Effector memory CD4-positive, alpha-beta T cell (primary cell): Measurements from ENCODE around the gene ERAP2.

Source experiments
- DNase-seq, 3 donors: peaks; one replicate each; pipeline ENCODE4 v3.0.0-alpha.2; 2020
- H3K27ac ChIP-seq: 2 replicates; pipeline ENCODE4 v1.7.0; 2013; ENCODE audit warnings: mild to moderate bottlenecking, low read length, moderate library complexity; ENCODE audit not compliant: insufficient read depth, poor library complexity, severe bottlenecking
- H3K27me3 ChIP-seq: replicated peaks from 2 replicates; pipeline ENCODE4 v1.7.0; 2013; ENCODE audit warnings: mild to moderate bottlenecking, low read length; ENCODE audit not compliant: insufficient read depth, control insufficient read depth, poor library complexity, severe bottlenecking
- H3K36me3 ChIP-seq: 2 replicates; pipeline ENCODE4 v1.7.0; 2013; ENCODE audit warnings: mild to moderate bottlenecking, low read length, moderate library complexity; ENCODE audit not compliant: control insufficient read depth, insufficient read depth
- H3K4me1 ChIP-seq: 2 replicates; pipeline ENCODE4 v1.7.0; 2013; ENCODE audit warnings: low read length, mild to moderate bottlenecking; ENCODE audit not compliant: control insufficient read depth, insufficient read depth, poor library complexity, severe bottlenecking
- H3K4me3 ChIP-seq: 2 replicates; pipeline ENCODE4 v1.7.0; 2013; ENCODE audit warnings: low read length, low read depth, mild to moderate bottlenecking; ENCODE audit not compliant: insufficient read depth, poor library complexity, severe bottlenecking
- H3K9me3 ChIP-seq: 2 replicates; pipeline ENCODE4 v1.7.0; 2013; ENCODE audit warnings: mild to moderate bottlenecking, low read length, moderate library complexity; ENCODE audit not compliant: control insufficient read depth

Gene ERAP2

GRCh38 chr5:96952974-96953730, 76.9 kb downstream of the ERAP2 start:
- DNase-seq, result no peak
- H3K4me3 ChIP-seq, result no peak overlapping the region
- no peak overlapping the region for H3K27ac ChIP-seq
- H3K4me1 ChIP-seq, result peaks cover 15% of the 10 kb centered on the region
- H3K27me3 ChIP-seq, result no peaks in the 10 kb centered on the region
- H3K9me3 ChIP-seq, result no peaks in the 10 kb centered on the region
- peaks cover 7% of the 10 kb centered on the region for H3K36me3 ChIP-seq

GRCh38 chr5:96957254-96958049, 81.2 kb downstream of the ERAP2 start:
- Histone ChIP-seq H3K27ac (peak overlapping the region; percentile 58), H3K9me3 (no peaks in the 10 kb centered on the region)
- DNase-seq, result no peak

DNA sequence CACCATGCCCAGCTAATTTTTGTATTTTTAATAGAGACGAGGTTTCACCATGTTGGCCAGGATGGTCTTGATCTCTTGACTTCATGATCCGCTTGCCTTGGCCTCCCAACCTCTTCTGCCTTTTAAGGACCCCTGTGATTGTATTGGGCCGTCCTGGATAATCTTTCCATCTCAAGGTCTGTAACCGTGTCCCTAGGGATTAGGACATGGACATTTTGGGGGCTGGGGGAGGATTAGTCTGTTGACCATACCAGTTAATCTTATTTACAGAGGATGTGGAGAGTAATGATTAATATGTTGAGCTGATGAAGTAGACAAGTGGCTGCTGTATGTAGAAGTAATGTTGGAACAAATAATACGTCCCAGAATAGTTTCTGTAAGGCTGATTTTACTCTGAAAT, 82.7 kb downstream of the ERAP2 start:
- H3K4me1 ChIP-seq, result peaks cover 34% of the 10 kb centered on the region

More at GRCh38 chr5:96957254-96958049, 81.2 kb downstream of the ERAP2 start:
- Histone ChIP-seq H3K4me1 (peaks cover 35% of the 10 kb centered on the region), H3K27me3 (no peaks in the 10 kb centered on the region), H3K4me3 (peak overlapping the region; percentile 43), H3K36me3 (no peaks in the 10 kb centered on the region)

GRCh38 chr5:96961053-96961452, 84.8 kb downstream of the ERAP2 start:
- peak overlapping the region; percentile 49 for H3K27ac ChIP-seq
- no peak for DNase-seq
- H3K27me3 ChIP-seq, result no peaks in the 10 kb centered on the region
- no peaks in the 10 kb centered on the region for H3K36me3 ChIP-seq
- no peaks in the 10 kb centered on the region for H3K9me3 ChIP-seq
- peaks cover 37% of the 10 kb centered on the region for H3K4me1 ChIP-seq
- peak overlapping the region; percentile 7 for H3K4me3 ChIP-seq

More for the DNA sequence above, 82.7 kb downstream of the ERAP2 start:
- Histone ChIP-seq H3K36me3 (no peaks in the 10 kb centered on the region), H3K4me3 (peak overlapping the region; percentile 43), H3K27me3 (no peaks in the 10 kb centered on the region), H3K9me3 (no peaks in the 10 kb centered on the region), H3K27ac (peak overlapping the region; percentile 38)
- no peak for DNase-seq

GRCh38 chr5:96962540-96962991, 86.3 kb downstream of the ERAP2 start:
- no peaks in the 10 kb centered on the region for H3K9me3 ChIP-seq
- peak overlapping the region; percentile 49 for H3K27ac ChIP-seq
- peak overlapping the region; percentile 5 for H3K4me3 ChIP-seq
- peaks cover 37% of the 10 kb centered on the region for H3K4me1 ChIP-seq
- no peak for DNase-seq
- H3K27me3 ChIP-seq, result no peaks in the 10 kb centered on the region
- H3K36me3 ChIP-seq, result no peaks in the 10 kb centered on the region

DNA sequence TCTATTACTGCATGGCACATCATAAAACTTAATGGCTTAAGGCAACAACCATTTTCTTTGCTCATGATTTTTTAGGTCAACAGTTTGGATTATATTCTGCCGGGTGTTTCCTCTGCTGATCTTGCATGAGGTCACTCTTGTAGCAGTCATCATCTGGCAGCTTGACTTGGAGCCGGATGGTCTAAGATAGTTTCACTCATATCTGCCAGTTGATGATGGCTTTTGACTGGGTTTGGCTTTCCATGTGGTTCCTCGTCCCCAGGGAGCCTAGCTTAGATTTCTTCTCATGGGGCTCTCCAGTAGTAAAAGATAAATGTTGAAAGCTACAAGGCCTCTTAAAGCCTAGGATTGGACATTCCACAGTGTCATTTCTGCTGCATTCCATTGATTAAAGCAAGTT, 87.0 kb downstream of the ERAP2 start:
- H3K4me3 ChIP-seq, result no peak overlapping the region
- no peak for DNase-seq
- H3K4me1 ChIP-seq, result peaks cover 36% of the 10 kb centered on the region
- H3K27ac ChIP-seq, result peak overlapping the region; percentile 49
- H3K27me3 ChIP-seq, result no peaks in the 10 kb centered on the region
- H3K36me3 ChIP-seq, result no peaks in the 10 kb centered on the region
- H3K9me3 ChIP-seq, result no peaks in the 10 kb centered on the region

GRCh38 chr5:96966801-96967200, 90.5 kb downstream of the ERAP2 start:
- Histone ChIP-seq H3K9me3 (no peaks in the 10 kb centered on the region), H3K4me3 (no peak overlapping the region), H3K27me3 (no peaks in the 10 kb centered on the region), H3K4me1 (peaks cover 20% of the 10 kb centered on the region), H3K36me3 (no peaks in the 10 kb centered on the region), H3K27ac (no peak overlapping the region)
- DNase-seq, result no peak

DNA sequence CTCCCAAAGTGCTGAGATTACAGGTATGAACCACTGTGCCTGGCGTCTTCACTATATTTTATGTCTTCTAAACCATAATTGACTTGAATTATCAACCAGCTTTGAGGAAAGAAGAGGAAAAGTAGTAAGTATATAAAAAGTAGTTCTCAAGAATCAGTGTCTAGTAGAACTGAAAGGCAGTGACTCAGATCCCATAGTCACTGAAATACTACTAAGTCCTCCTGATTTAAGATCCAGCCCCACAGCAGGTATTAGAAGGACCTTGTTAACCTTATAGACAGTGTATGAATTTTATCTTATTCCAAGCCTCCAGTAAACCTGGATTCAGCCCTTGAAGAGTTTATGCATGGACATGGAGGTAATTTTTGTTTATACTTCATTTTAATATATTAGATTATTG, 91.1 kb downstream of the ERAP2 start:
- Histone ChIP-seq H3K27ac (no peak overlapping the region), H3K4me3 (no peak overlapping the region), H3K27me3 (no peaks in the 10 kb centered on the region), H3K4me1 (peaks cover 20% of the 10 kb centered on the region), H3K9me3 (no peaks in the 10 kb centered on the region), H3K36me3 (no peaks in the 10 kb centered on the region)
- DNase-seq, result no peak

- H3K27me3 ChIP-seq, result no peaks in the 10 kb centered on the region
- peaks cover 20% of the 10 kb centered on the region for H3K4me1 ChIP-seq
- no peaks in the 10 kb centered on the region for H3K9me3 ChIP-seq
- DNase-seq, result no peak
- no peaks in the 10 kb centered on the region for H3K36me3 ChIP-seq
- H3K27ac ChIP-seq, result no peak overlapping the region
- H3K4me3 ChIP-seq, result no peak overlapping the region
Measured at GRCh38 chr5:96968074-96968473, 91.8 kb downstream of the ERAP2 start.

DNA sequence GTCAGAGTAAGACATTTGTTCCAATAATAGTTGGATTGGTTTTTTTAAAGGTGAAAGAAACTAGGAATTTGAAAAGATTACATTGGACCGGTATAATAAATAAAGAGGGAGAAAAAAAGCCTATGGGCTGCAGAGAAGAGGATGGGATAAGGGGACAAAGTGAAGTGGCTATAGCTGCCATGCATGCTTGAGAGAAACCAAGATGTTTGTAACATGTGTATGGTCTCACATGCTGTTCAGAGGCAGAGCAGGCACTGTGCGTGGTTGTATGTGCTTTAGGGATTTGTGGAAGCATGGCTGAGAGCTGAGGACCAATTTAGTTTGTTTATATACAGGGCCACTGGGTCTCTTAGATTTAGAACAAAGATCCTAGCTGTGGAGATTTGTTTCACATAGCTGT, 92.3 kb downstream of the ERAP2 start:
- no peak overlapping the region for H3K27ac ChIP-seq
- peaks cover 16% of the 10 kb centered on the region for H3K4me1 ChIP-seq
- no peaks in the 10 kb centered on the region for H3K36me3 ChIP-seq

More for the DNA sequence above, 92.3 kb downstream of the ERAP2 start:
- Histone ChIP-seq H3K9me3 (no peaks in the 10 kb centered on the region), H3K4me3 (no peak overlapping the region), H3K27me3 (no peaks in the 10 kb centered on the region)
- no peak for DNase-seq
